Thyroid gland (tissue), 4 donors: ENCODE measurements around the gene ZNF518A.

ENCODE experiments used
- POLR2A ChIP-seq, 2 donors: fragments of 450-650 bp; IDR thresholded peaks; one replicate each; pipeline ENCODE4 v1.6.1; 2017; ENCODE audit warnings: antibody characterized with exemption in 2 of 2, mild to moderate bottlenecking in 2 of 2, moderate library complexity in 1 of 2
- TF ChIP-seq, protein P1 (sequence below), 6 experiments: fragments of 200-600 bp in 3 of 6; fragments of 450-650 bp in 3 of 6; sonication (generic) in 3 of 6; IDR thresholded peaks; one replicate each; pipeline ENCODE4 v1.5.1; 2016 to 2019; ENCODE audit warnings: antibody characterized with exemption in 6 of 6, mild to moderate bottlenecking in 2 of 6, inconsistent platforms in 1 of 6, moderate library complexity in 1 of 6

DNA sequence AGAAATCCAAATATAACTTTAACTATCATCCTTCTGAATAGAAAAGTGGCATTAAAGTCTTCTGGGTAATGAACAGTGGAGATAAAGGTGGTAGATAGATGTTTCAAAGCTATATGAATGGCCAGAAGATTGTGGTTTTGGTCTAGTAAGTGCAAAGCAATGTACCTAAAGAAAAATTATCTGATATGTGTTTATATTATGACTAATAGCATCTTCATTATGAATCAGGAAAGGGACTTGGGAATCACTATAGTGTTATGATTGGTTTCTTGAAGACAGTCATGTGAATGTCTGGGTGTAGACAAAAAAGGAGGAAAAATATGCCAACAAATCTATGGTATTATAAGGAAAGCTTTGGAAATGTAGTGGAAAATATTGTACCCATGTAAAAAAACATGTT, 3.0 kb downstream of the ZNF518A start:
- TF ChIP-seq, protein P1, sequence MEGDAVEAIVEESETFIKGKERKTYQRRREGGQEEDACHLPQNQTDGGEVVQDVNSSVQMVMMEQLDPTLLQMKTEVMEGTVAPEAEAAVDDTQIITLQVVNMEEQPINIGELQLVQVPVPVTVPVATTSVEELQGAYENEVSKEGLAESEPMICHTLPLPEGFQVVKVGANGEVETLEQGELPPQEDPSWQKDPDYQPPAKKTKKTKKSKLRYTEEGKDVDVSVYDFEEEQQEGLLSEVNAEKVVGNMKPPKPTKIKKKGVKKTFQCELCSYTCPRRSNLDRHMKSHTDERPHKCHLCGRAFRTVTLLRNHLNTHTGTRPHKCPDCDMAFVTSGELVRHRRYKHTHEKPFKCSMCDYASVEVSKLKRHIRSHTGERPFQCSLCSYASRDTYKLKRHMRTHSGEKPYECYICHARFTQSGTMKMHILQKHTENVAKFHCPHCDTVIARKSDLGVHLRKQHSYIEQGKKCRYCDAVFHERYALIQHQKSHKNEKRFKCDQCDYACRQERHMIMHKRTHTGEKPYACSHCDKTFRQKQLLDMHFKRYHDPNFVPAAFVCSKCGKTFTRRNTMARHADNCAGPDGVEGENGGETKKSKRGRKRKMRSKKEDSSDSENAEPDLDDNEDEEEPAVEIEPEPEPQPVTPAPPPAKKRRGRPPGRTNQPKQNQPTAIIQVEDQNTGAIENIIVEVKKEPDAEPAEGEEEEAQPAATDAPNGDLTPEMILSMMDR (IDR thresholded peaks at IDR 0.05): no peak
- TF ChIP-seq POLR2A (IDR thresholded peaks at IDR 0.05): no peak
